Neural progenitor cell (in vitro differentiated cells): ENCODE data around the gene CSNK1G3.

Experiments used
- EZH2 ChIP-seq: fragments of 200-600 bp; sonication (generic); IDR thresholded peaks from 2 replicates; pipeline ENCODE4 v1.6.1; 2017; ENCODE audit warnings: antibody characterized with exemption, mild to moderate bottlenecking, moderate library complexity
- TF ChIP-seq, protein P1 (sequence below): fragments of 200-600 bp; sonication (generic); IDR thresholded peaks from 2 replicates; pipeline ENCODE4 v1.5.1; 2017; ENCODE audit warnings: antibody characterized with exemption, mild to moderate bottlenecking

DNA sequence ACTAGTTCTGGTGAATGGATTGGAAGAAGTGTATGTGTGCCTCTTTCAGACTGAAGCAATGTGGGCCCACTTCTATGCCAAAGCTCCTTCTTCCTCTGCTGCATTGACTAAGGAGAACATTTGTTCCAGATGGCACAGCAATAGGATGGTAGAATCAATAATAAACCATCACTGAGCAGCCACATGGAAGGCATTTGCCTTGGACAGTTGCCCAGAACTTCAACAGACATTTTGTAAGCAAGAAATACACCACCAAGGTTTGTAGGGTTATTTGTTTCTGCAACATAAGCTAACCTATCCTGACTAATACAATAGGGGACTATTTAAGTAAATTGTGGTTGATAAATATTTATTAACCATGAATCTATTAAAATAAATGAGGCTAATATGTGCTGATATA is 37.7 kb upstream of the CSNK1G3 start:
- TF ChIP-seq, protein P1, sequence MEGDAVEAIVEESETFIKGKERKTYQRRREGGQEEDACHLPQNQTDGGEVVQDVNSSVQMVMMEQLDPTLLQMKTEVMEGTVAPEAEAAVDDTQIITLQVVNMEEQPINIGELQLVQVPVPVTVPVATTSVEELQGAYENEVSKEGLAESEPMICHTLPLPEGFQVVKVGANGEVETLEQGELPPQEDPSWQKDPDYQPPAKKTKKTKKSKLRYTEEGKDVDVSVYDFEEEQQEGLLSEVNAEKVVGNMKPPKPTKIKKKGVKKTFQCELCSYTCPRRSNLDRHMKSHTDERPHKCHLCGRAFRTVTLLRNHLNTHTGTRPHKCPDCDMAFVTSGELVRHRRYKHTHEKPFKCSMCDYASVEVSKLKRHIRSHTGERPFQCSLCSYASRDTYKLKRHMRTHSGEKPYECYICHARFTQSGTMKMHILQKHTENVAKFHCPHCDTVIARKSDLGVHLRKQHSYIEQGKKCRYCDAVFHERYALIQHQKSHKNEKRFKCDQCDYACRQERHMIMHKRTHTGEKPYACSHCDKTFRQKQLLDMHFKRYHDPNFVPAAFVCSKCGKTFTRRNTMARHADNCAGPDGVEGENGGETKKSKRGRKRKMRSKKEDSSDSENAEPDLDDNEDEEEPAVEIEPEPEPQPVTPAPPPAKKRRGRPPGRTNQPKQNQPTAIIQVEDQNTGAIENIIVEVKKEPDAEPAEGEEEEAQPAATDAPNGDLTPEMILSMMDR: no peak
- no peak for TF ChIP-seq EZH2
